ENCODE measurements around the gene PPP1R15B. TPM values are rescaled to one million over a fixed set of nuclear protein-coding genes. Genes with fewer than 3 reads are reported as not detected.

The PPP1R15B gene
- total RNA-seq, 4 donors from 2014 or later = 44.4 to 53.2 (median 50.9) TPM

DNA sequence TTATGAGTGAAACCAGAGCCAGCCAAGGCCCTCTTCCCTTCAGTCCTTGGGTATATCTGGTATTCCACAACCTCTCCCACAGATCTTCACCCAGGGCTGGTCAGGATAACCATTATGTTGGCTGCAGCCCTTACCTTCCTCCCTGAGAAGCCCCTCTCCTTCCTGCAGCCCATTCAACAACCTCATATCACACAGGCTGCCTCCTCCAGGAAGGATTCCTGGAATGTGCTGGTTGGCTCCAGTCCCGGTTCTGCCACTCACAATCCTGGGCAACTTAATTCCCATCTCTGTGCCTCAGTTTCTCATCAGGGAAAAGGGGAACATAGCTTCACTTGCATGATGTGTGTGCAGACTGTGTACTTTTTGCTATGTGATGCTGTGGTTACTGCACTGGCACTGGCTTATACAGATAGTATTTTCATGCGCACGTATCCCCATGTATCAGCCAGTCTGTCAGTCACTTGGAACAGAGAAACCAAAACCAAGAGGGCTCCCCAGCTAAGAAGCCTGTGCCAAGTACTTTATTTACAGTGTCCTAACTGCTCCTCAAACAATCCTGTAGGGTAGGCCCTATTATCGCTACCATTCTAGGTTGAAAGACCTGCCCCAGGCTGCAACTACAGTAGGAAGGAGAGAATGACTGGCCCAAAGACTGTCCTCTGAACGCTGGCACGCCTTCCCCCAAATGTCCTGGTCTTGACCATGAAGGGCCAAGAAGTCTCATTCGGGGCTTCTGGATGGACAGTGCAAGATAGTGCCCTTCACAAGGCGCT is 39.9 kb upstream of the PPP1R15B start:
- H3K36me3 ChIP-seq = peaks cover 0 to 92% of the 10 kb centered on the region in 2 donors
- no peaks in the 10 kb centered on the region for H3K9me3 ChIP-seq
- H3K27me3 ChIP-seq = no peaks in the 10 kb centered on the region
- H3K4me3 ChIP-seq = no peak overlapping the region
- WGBS, 2 donors (ENCODE audit: low coverage in 1 of 2) = 0 to 77% methylated on average over 1 to 5 of the region's 8 CpGs
- no peak for TF ChIP-seq POLR2A (IDR thresholded peaks at IDR 0.05)
- no peak for ATAC-seq
- H3K4me1 ChIP-seq = peaks cover 0 to 22% (median 3%) of the 10 kb centered on the region in 3 donors
- peak overlapping the region in 3 of 4 donors; percentile 38 to 54 (median 47) for H3K27ac ChIP-seq

DNA sequence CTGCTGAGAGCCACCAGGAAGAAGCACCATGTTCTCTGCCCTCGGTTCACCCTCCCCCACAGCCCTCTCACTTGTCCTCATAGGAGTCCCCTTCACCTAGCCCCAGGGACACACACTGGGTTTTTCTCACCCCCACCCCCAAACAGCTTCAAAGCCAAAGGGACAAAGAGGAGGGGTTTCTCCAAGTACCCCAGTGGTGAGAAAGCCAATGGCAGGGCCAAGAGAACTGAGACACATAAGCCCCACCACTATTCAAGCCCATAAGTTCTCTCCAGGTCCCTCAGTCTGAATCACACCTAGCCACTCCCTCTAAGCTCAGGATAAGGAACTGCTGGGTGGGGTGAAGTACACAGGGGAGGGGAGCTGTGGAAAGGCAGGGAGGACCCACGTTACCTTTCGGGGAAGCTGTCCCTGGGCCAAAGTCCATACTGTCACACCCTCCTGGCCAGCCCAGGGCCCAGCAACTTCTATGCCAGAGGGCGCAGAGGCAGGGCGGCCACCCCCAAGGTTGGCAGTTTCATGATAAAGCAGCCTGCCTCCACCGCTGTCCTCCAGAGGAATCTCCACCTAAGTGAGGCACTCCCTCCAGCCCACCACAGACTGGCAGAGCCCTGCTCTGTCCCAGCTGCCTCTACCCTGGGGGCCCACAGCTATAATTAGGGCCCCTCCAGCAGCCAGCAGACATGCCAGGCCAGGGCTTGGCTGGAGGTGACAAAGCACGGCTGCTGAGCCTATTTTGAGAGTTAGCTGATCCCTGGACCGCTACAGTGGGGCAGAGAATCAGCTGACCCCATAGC is 39.0 kb upstream of the PPP1R15B start:
- no peak overlapping the region for H3K4me3 ChIP-seq

DNA sequence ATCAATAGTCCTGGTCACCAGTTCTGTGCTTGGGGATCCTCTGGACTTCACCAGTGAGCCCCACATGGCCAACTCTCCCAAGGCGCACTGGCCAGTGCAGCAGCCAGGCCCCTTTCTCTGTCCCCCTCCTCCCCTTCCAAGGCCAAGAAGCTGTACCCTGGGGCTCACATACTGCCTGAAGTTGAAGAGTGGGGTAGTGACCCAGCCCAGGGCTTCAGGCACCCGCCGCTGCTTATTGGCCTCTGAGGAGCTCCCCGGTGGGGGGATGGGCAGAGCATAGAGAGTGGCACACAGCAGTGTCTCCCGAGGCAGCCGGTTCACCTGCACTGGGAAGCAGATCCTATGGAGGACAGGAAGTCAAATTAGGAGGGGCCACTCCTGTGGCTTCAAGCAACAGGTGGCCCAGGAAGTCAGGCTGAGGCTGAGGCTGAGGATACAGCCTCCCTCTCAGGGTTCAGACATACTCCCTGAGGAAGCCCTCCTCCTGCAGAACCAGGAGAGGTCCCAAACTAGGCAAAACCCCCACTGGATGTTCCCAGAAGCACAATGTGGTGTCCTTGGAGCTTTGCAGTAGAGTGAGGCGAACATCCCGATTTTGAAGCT is 38.2 kb upstream of the PPP1R15B start:
- H3K27ac ChIP-seq = no peak overlapping the region
- H3K36me3 ChIP-seq = peaks cover 0 to 86% of the 10 kb centered on the region in 2 donors
- TF ChIP-seq EP300 (IDR thresholded peaks at IDR 0.05) (no peak), POLR2AphosphoS5 (IDR thresholded peaks at IDR 0.05) (no peak), POLR2A (IDR thresholded peaks at IDR 0.05) (no peak), CTCF (IDR thresholded peaks at IDR 0.05) (no peak)
- no peaks in the 10 kb centered on the region for H3K27me3 ChIP-seq
- 94% methylated on average over 2 of the region's 8 CpGs; no CpG with 5 or more reads in 1 of the 2 donors for WGBS, 2 donors (ENCODE audit: low coverage in 1 of 2)
- no peak overlapping the region for H3K4me3 ChIP-seq
- ATAC-seq = no peak
- H3K9me3 ChIP-seq = no peaks in the 10 kb centered on the region
- H3K4me1 ChIP-seq = peaks cover 0 to 23% (median 8%) of the 10 kb centered on the region in 3 donors

More for the DNA sequence above, 39.0 kb upstream of the PPP1R15B start:
- TF ChIP-seq CTCF (IDR thresholded peaks at IDR 0.05) (no peak), EP300 (IDR thresholded peaks at IDR 0.05) (no peak), POLR2AphosphoS5 (IDR thresholded peaks at IDR 0.05) (no peak), POLR2A (IDR thresholded peaks at IDR 0.05) (no peak)
- H3K9me3 ChIP-seq = no peaks in the 10 kb centered on the region
- peaks cover 0 to 86% of the 10 kb centered on the region in 2 donors for H3K36me3 ChIP-seq
- WGBS, 2 donors (ENCODE audit: low coverage in 1 of 2) = 56% methylated on average over 5 of the region's 8 CpGs; no CpG with 5 or more reads in 1 of the 2 donors
- peaks cover 0 to 29% (median 8%) of the 10 kb centered on the region in 3 donors for H3K4me1 ChIP-seq
- H3K27ac ChIP-seq = peak overlapping the region in 3 of 4 donors; percentile 38 to 54 (median 47)
- peak; percentile 26 for ATAC-seq
- no peaks in the 10 kb centered on the region for H3K27me3 ChIP-seq

DNA sequence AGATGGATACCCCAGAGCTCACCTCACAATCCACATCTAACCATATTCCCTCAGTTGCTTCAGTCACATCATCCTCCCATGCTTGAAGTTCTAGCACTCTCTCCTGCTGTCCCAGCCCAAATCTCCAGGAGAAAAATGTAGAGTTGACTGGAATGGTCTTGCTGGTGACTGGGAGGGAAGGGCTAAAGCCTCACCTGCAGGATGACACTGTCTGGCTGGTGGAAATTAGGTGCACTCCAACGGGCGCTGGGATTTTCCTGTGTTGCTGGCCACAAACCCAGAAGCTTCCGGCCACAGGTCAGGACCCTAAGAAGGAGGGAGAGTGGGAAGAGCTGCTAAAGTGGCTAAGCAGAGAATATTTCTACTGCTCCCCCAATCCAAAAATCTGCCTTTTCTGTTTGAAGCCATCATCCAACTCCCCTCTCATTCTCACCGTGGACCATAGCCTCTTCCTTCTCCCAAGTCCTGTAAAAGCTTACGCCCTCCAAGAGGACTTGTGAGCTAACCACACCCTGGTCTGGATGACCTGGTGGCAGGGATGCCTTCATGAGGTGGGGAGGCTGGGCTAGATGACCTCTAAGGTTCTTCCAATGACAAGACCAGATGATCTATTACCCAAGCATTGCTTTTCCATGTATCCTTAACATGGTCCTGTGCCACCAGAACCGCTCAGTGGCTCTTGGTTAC is 37.5 kb upstream of the PPP1R15B start:
- Histone ChIP-seq H3K4me1 (peaks cover 0 to 20% (median 8%) of the 10 kb centered on the region in 3 donors), H3K9me3 (no peaks in the 10 kb centered on the region), H3K36me3 (peaks cover 0 to 85% of the 10 kb centered on the region in 2 donors), H3K27me3 (no peaks in the 10 kb centered on the region), H3K27ac (no peak overlapping the region), H3K4me3 (no peak overlapping the region)
- TF ChIP-seq CTCF (IDR thresholded peaks at IDR 0.05) (no peak), POLR2A (IDR thresholded peaks at IDR 0.05) (no peak), POLR2AphosphoS5 (IDR thresholded peaks at IDR 0.05) (no peak), EP300 (IDR thresholded peaks at IDR 0.05) (no peak)
- ATAC-seq = no peak
- WGBS, 2 donors (ENCODE audit: low coverage in 1 of 2) = 72 to 81% methylated on average over 3 to 4 of the region's 6 CpGs

All from gastroesophageal sphincter (tissue), 4 donors.